Epithelial cell of prostate (primary cell): Measurements from ENCODE around the gene PRKCA.

Source experiments
- DNase-seq: peaks from one replicate; pipeline ENCODE4 v3.0.0-alpha.2; 2011; ENCODE audit warnings: low read depth, low spot score
- H3K27ac ChIP-seq: fragments of 450-650 bp; 2 replicates; pipeline ENCODE4 v1.5.1; 2017; ENCODE audit warnings: mild to moderate bottlenecking

Gene PRKCA

DNA sequence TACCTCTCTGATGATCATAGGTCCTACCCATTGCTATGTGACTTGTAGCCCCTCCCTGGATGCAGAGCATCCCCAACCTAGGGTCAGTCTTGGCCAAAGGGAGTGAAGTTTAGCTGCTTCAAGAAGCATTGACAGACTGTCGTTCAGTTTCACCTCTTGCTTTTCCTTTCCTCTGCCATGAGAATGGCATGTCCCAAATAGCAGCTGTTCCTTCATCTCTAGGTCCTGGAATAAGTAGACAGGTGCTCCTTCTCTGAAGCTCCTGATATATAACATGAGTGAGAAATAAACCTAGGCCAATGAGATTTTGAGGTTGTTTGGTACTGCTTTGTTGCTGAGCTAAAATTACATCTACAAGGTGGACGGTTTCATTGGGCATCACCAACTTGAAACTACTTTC, 328.0 kb downstream of the PRKCA start:
- DNase-seq, result no peak
- H3K27ac ChIP-seq, result no peak overlapping the region

- DNase-seq, result no peak
- H3K27ac ChIP-seq, result no peak overlapping the region
Measured at GRCh38 chr17:66630828-66631472, 328.5 kb downstream of the PRKCA start.

DNA sequence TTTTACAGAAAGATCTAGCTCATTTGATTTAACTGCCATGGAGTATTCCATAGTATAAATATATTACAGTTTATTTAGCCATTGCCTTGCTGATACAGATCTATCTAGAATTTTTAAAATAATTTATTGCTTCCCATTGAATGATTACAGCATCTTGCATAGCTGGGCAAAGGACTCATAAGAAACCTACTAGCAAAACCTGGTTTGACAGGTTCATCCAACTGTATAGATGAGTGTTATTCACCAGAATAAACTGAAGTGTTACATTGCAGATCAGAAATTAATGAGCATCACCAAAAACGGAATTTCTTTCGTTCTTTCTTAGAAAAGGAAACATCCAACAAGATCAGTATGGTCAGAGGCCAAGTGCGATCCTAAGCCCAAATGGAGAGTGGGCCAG, 330.3 kb downstream of the PRKCA start:
- DNase-seq, result no peak
- no peak overlapping the region for H3K27ac ChIP-seq

DNA sequence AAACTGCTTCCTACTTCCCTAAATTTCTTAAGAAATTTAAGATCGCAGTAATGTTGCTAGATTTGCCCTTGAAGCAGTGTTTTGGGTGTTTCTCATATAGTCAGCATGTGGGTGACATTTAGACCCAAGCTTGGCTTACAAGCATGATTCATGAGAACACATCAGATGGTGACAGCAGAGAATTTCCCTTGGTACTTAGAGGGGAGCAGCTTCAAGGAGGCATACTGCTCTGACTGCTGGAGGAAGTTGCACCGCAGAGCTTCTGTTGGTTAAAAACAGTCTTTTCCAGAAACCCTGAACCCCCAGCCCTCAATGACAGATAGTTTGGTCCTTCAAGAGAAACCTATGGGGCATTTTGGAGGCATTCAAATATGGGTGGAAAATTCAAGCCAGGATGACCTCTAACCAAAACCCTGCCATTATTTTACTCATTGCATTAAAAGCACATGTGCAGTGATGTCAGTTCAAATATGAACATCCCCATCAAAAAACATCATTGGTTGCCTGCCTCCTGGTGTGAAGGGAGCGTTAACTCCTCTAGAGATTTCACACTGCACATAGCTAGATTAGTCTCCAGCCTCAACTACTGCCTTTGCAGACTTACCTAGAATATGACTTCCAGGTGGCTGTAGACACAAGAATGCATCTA, 331.0 kb downstream of the PRKCA start:
- no peak for DNase-seq
- no peak overlapping the region for H3K27ac ChIP-seq

- DNase-seq, result no peak
- H3K27ac ChIP-seq, result no peak overlapping the region
Measured at GRCh38 chr17:66634193-66634592, 331.8 kb downstream of the PRKCA start.

GRCh38 chr17:66635386-66636045, 333.1 kb downstream of the PRKCA start:
- H3K27ac ChIP-seq, result no peak overlapping the region
- no peak for DNase-seq

DNA sequence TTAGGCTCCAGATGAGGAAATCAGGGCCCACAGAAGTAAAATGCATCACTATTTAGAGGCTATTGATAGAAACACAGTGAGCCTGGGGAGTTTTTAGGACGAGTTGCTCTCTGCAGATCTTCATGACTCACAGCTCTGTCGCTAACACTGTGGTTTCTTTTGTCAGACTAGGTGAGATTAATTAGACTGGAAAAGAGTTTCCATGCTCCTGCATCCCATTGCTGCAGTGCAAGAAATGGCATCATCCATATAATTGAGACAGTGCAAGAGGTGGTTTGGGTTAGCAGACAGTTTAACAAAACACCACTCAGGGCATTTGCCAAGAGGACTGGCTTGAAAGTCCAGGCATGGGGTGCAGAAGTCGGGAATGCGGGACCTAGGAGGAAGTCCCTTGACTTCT, 333.7 kb downstream of the PRKCA start:
- no peak for DNase-seq
- H3K27ac ChIP-seq, result no peak overlapping the region

GRCh38 chr17:66637491-66637890, 335.1 kb downstream of the PRKCA start:
- H3K27ac ChIP-seq, result no peak overlapping the region
- DNase-seq, result peak; percentile 36

DNA sequence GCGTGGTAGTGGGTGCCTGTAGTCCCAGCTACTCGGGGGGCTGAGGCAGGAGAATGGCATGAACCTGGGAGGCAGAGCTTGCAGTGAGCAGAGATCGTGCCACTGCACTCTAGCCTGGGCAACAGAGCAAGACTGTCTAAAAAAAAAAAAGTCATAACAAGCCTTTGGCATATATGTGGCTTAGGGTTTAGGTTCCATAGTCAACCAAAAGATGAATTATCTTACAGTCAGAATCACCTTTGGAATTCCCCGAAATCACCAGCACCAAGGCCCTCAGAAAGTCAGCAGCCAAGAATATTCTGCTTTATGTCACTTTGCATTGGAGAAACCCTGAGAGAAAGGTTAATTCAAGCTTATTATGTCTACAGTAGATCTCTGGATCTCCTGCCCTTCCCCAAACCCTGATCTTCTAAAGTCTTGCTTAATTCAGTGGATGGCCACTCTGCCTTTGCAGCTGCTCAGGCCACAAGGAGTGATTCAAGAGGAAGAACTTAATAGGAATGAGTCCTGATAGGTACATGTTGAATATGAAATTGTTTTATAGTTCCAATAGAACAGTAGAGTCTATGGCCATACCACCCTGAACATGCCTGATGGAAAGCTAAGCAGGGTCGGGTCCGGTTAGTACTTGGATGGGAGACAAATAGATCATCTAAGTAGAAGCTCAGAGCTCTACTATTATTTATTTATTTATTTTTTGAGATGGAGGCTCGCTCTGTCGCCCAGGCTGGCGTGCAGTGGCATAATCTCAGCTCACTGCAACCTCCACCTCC, 336.5 kb downstream of the PRKCA start:
- no peak overlapping the region for H3K27ac ChIP-seq
- no peak for DNase-seq

DNA sequence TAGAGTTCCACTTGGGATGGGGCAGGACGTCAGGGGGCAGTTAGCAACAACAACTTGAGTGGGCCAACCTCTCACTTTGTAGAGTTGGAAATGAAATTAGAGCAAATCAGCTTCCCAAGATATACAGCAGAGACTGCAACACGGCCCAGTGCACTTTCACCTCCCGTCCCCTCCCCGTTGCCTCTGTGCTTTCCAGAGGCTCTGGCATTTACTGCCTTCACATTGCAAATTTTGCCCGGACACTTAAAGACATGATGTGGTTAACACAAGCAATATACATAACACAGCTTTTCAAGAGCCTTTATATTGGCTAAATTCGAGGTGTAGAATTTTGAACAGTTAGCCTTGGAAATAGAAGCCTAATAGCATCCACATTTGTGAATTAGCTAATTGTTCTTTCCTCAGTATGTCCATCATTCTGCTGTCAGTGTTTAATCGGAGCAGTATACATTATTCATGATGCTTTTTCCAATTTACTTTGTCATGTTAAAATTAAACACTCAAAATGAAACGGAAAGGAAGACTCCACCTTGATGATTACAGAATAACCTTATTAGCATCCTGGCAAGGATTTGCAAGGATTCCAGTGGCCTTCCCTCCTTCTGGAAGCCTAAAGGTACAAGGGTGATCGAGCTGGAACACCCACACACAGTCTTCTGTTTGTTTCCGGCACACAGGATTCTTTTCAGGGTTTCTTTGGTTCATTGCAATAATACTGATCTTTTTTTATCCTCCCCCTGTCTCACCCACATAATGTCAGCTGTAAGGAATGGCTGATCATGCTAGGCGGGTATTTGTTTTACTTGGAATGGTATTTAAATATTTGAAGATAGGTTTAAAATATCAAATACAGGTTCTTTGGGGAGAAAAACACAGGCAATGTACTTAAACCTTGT, 341.6 kb downstream of the PRKCA start:
- H3K27ac ChIP-seq, result no peak overlapping the region
- DNase-seq, result no peak

DNA sequence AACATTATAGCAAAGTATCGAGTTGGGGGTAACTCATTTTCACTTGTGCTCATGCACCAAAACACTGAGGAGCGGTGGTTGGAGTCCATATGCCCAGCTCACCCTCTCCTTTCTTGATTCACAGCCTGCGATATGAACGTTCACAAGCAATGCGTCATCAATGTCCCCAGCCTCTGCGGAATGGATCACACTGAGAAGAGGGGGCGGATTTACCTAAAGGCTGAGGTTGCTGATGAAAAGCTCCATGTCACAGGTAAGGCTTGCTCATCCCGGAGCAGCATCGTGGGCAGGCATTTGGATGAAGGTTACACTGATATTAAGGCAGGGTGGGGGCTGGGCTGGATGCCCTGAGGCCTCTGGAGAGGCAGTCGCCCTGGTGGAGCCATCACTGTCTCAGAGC, 342.8 kb downstream of the PRKCA start:
- H3K27ac ChIP-seq, result no peak overlapping the region
- DNase-seq, result no peak

DNA sequence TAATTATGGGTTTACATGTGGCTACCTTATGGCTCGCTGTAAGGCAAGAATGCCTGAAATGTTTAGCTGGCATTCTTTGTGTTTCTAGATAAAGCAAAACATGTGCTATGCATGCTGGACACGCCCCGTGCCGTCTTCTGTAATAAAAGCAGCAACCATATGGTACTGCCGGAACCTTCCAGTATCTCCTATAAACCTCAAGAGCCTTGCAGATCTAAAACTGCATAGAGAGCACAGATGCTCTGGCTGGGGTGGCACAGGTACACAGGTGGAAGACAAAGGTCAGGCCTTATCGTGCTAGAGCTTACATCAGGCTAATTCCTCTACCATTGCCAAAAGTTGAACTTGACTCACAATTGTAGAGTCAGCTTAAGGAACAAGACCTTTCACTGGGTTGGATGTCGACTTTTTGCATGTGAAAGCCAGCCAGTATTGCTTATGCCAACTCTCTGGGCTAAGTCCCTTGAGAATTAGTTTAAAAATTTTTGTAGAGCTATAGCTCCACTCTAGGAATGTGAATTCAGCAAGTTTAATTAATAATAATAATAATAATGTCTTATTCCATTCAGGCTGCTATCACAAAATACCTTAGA, 345.1 kb downstream of the PRKCA start:
- no peak overlapping the region for H3K27ac ChIP-seq
- DNase-seq, result no peak

- DNase-seq, result no peak
- no peak overlapping the region for H3K27ac ChIP-seq
Measured at GRCh38 chr17:66649818-66650543, 347.6 kb downstream of the PRKCA start.

GRCh38 chr17:66650544-66650877, 348.1 kb downstream of the PRKCA start:
- no peak for DNase-seq
- no peak overlapping the region for H3K27ac ChIP-seq

GRCh38 chr17:66652840-66653507, 350.6 kb downstream of the PRKCA start:
- H3K27ac ChIP-seq, result peak overlapping the region; percentile 74
- DNase-seq, result peak; percentile 76

DNA sequence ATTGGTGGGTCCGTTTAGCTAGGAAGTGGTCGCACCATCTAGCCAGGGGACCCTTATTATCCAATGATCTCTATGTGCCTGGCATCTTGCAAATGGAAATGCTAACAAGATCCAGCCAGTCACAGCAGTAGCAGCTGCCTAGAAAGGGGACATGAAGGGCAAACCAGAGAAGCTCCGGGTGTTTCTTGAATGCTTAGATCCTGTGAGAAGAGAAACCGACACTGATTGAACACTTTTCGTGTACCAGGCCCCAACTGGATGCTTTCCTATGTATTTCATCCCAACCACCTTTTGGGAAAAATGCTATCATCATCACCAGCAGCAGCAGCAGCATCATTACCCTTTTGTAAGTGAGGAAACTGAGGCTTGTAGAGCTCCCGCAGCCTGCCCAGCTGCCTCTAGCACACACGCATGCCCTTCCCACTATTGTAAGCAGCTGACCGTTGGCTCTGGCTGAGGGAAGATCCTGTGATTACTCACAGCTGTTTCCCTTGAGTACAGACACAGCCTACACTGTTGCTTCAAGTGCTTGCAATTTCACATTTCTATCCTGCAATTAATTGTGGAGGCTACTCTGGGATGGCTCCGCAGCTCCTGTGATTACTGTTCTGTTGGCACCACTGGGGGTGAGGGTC, 351.8 kb downstream of the PRKCA start:
- DNase-seq, result no peak
- H3K27ac ChIP-seq, result peak overlapping the region; percentile 74

DNA sequence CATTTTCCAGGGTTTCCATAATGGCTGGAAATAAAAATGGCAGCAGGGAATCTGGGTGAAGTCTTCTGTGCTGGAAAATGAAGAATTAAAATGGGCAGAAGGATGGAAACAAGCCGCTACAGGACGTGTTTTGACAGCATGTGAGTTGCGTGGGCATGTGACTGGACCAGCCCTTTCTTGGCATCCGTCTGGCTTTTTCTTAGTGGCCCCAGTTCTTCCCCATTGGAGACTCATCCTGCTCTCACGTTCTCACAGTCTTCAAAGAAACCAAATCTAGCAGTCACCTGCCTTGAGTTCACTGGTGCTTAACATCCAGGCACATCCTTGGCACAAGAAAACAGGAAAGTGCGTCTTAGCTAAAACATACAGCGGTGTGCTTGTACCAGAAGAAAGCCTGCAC, 352.4 kb downstream of the PRKCA start:
- peak overlapping the region; percentile 74 for H3K27ac ChIP-seq

DNA sequence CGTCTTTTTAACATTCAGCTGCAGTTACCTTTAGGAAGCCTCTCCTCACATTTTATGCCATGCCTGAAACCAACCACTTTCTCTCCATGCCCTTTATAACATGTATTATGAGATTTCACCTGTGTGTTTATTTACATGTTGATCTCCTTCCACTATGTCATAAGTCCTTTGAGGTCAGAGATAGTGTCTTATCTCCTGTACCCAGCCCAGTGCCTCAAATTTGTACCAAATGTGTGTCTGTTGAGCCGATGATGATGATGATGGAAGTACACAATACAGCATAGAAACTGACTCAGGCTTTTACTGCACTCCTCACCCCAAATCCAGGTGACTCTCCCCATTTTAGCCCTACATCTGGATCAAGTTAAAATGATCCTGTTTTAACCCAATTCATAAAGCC, 353.0 kb downstream of the PRKCA start:
- DNase-seq, result no peak
- peak overlapping the region; percentile 74 for H3K27ac ChIP-seq

More for the DNA sequence above, 352.4 kb downstream of the PRKCA start:
- no peak for DNase-seq
